GM21526 (cell line): ENCODE measurements around the gene NT5M.
A peak's percentile ranks its signal among the peaks of the same experiment; 100 is the strongest.
"Not testable (repeated sequence)": the region's sequence is repeated elsewhere in the genome, so short reads cannot be mapped to it uniquely, and the experiment has no call there.

Experiments used
- ATAC-seq: cut with Tn5 transposase; IDR thresholded peaks from one replicate; pipeline ENCODE4 v1.9.1; 2021; ENCODE audit warnings: moderate library complexity; ENCODE audit not compliant: unreplicated experiment, low FRiP score

NT5M gene

DNA sequence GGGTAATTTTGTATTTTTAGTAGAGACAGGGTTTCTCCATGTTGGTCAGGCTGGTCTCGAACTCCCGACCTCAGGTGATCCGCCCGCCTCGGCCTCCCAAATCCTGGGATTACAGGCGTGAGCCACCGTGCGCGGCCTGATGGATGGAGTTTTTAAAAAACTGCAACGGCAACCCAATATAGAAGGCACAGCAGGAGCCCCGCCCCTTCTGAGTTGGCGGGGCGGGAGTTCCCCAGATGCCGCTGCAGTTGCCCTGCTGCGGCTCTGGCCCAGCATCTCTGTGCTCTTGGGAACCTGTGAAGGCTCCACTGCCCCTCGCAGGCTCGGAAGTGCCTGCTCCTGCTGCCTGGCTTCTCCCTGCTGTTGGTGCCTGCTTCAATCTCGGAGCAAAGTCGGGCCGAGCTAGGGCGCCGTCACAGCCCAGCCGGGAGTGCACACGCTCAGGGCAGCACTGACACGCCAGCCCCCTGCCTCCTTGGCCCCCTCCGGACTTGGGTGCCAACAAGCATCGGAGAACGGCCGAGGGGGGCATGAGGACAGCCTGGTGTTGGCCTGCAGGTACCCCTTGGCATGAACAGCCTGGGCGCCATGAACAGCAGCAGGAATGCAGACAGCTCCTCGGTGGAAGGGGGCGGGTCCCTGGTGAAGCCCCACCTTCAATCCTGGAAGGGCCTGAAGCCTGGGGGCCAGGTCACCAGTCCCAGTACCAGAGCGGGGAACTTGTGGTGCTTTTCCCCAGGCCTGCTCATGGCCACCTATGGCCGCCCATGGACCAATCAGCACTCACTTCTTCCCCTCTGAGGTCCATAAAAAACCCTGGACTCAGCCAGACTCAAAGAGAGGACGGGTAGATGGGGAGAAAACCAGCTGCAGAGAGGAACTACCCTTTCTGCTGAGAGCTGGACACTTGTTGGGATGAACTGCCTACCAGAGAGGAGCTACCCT, 2.3 kb upstream of the NT5M start:
- no peak for ATAC-seq

DNA sequence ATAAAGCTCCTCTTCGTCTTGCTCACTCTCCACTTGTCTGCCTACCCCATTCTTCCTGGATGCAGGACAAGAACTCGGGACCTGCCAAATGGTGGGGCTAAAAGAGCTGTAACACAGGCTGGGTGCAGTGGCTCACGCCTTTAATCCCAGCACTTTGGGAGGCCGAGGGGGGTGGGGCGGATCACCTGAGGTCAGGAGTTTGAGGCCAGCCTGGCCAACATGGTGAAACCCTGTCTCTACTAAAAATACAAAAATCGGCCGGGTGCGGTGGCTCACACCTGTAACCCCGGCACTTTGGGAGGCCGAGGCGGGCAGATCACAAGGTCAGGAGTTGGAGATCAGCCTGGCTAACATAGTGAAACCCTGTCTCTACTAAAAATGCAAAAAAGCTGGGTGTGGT, 1.5 kb upstream of the NT5M start:
- ATAC-seq: not testable (repeated sequence)

DNA sequence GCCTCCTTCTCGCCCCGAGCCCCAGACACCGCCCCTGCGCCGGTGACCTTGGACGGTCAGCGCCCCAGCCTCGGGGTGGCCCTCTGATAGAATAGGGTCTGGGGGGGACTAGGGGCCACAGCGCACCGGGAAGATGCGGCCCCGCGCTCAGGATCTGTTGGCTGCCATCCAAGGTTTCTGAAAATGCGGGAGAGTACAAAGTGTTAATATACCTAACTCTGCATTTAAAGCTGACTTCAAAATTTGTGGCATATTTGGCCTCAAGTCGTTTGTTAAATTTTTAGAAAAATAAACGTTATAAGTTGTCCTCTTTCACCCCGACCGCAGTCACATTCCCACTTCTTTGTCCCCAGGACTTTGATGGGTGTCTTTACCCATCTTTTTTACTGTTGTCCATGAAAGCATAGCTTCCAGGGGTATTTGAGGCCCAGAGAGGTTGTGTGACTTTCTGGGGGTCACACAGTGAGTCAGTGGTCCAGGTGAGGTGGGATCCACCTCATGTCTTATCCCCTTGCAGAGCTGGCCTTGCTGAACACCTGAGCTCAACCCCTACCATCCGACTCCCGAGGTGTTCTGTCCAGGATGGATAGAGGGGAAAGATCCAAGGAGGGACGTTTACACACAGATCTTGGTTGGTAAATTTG, 796 bp downstream of the NT5M start:
- ATAC-seq: no peak

DNA sequence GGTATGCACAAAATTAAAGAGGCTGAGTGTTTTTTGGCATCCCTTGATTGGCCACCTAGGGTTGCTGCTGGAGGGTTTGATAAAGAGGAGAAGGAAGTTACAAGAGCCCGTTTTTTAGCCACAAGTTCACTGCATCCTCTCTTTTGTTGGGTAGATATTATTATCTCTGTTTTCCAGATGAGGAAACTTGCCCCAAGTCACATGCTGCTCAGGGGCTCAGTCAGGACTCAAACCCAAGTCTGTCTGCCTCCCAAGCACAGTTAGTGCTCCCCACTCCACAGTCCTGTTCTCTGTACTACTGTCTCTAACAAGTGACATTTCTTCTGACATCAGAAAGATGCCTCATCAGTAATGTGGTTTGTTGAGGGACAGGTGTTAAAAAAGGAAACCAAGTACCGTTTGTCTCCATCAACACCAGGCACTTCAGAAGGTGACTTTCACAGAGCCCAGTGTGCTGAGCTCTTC, 1.4 kb downstream of the NT5M start:
- ATAC-seq: no peak

DNA sequence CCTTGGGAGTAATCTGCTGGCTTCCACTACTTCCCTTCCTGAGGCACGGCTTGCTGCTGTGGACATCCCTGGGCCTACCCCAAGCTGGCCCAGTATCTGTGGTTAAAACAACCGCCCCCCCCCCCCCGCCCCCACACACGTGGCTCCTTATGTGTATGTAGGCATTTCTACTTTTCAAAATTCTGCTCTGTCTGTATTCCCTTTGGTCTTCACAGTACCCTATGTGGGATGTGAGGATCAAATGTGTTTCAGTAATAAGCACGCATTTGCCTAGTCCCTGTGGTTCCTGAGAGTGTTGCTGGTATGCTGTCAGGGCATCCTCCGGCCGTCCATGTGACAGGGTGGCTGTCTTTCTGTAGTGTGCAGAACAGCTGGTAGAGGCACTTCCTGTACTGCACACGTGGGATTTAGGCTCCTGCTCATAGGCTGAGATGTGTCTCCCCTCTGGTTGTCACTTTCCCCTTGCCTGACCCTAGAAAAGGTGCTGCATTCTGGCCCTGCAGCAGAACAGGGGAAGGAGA, 2.2 kb downstream of the NT5M start:
- peak; percentile 64 for ATAC-seq

DNA sequence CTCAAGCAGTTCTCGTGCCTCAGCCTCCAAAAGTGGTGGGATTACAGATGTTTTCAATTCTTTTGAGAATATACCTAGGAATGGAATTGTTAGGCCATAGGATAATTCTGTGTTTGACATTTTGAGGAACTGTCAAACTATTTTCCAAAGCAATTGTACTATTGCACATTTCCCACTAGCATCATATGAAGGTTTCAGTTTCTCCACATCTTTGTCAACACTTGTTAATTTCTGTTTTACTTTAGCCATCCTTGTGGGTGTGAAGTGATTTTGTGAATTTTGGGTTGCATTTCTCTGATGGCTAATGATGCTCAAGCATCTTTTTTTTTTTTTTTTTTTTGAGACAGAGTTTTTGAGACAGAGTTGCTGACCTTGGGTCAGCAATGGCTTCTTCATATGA, 6.2 kb downstream of the NT5M start:
- no peak for ATAC-seq

DNA sequence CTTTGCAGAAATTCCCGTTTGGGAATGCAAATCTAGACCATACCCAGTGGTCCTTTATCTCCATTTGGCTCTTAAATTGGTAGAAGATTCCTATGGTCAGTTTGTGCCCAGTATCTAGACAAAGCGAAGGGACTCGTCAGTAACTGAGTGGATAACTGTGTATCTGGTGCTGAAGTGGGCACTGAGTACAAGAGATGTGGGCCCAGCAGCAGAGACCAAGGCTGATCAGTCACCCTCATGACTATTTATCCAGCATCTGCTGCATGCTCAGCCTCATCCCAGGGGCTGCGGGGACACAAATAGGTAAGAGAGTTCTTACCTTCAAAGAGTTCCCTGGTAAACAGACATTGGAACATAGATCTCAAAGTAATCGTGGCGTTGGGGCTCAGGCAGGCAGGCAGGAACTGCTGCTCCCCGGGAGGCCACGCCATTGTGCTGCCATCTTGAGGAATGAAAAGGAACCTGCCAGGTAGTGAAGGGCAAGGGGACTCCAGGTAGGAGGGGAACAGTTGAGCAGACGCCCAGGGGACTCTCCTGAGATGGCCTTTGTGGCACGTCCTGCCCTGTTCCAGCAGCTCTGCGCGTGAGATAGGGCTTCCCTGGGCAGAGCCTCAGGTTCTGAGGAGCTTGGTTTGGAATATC, 10.3 kb downstream of the NT5M start:
- no peak for ATAC-seq

DNA sequence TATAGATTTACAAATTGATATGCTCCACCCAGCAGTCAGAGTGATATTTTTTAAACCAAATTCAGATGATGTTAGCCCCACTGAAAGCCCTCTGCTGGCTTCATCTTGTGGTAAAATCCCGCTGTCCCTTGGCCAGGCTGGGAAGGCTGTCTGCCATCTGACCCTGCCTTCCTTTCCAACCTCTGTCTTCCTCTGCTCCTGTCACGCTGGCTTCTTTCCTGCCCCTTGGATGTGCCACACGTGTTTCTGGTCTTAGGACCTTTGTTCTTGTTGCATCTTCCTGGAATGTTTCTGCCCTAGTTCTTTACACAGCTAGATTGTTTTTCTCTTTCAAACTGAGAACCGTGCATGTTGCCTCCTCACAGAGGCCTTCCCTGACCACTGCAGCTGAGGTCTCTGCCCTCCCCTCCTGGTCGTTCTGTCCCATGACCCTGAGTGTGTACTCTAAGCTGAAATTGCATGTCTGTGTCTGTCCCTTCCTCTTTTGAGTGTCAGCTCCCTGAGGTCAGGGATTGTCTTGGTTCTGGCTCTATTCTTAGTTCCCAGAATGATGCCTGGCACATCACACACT, 11.4 kb downstream of the NT5M start:
- no peak for ATAC-seq

DNA sequence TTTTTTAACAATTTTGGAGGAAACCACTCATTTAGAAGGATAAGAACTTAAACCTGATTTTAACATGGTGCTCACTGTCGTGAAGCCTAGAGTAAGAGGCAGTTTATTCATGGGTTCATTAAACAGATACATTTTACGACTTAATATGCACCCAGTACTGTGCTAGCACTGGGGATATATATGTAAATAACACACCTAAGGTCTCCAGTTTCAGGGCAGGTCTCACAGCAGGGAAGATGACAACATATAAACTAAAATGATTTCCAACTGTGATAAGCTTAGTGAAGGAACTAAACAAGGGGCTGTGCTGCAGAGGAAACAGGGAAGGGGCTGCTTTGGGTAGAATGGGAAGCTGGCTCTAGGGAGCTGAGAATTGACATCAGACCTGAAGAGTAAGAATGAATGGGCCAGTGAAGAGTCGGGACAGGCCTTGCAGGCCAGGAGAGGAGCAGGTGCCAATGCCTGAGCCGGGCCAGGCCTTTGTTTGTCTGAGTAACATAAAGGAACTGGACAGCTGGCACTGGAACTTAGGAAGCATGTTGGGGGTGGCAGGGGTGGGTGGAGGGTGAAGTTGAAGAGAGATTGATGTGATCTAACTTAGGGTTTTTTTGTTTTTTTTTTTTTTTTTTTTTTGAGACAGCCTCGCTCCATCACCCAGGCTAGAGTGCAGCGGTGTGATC, 12.1 kb downstream of the NT5M start:
- ATAC-seq: no peak

DNA sequence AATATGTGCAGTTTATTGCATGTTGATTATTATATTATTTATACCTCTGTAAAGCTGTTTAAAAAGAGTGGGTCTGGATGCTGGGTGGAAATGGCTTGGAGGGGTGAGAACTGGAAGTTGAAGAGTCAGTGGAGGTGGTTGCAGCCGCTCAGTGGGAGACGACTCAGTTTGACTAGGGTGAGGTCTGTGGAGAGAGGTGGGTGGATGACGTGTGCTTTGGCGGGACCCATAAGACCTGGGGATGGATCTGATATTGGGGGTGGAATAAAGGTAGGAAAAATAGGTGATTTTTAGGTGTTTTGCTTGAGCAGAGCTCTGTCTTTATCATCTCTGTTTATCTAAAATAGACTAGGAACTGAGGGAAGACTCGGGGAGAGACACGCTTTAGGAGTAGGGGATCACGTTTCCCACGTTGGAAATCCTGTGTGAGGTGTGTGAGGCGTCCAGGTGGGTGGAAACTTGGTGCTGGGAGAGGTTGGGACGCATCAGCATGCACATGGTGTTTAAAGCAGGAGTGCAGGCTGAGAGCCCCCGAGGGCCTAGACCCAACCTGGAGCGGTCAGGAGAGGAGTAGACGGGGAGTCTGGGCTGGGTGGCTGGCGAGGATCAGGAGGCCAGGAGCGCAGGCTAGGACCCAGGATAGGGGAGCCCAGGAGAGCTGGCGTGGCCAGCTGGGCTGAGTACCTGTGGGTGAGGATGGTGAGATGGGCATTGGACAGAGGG, 17.2 kb downstream of the NT5M start:
- no peak for ATAC-seq

DNA sequence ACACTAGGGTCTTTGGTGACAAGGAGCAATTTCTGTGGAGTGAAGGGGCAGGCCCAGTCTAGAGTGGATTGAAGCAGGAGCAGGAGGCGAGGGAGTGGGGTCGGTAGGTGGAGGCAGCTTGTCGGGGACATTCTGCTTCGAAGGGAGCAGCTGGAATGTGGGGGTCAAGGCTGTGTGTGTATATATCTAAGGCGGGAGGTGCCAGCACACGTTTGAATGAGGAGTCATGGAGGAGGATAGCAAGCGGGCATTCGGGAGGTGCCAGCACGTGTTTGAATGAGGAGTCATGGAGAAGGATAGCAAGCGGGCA, 17.7 kb downstream of the NT5M start:
- ATAC-seq: no peak

DNA sequence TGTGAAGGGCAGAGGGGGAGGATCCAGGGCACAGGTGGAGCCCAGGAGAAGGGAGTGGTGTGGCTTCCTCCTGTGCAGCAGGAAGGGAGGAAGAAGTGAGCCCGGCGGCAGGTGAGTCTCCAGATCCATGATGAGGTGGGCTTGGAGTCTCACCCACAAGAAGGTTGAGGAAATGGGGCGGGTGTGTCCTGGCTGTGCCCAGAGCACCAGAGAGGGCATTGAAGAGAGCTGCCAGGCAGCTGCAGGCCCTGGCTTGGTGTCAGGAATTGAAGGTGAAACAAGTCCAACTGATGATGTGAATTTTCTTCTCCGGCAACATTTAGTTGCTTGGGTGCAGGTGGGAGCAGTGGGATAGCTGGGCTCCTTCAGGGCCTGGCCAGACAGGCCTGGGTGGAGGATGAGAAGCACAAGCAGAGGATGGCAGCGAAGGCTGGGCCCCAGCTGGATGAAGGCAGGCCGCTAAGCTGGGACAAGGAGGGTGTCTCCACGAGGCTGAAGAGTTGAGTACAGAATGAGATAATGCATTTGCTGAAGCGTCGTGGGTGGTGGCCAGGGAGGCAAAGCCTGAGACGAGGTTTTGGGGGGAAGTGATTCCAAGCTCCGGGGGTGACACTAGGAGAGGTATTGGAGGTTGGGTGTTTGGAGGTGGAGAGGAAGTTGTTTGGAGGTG, 18.3 kb downstream of the NT5M start:
- ATAC-seq: no peak

DNA sequence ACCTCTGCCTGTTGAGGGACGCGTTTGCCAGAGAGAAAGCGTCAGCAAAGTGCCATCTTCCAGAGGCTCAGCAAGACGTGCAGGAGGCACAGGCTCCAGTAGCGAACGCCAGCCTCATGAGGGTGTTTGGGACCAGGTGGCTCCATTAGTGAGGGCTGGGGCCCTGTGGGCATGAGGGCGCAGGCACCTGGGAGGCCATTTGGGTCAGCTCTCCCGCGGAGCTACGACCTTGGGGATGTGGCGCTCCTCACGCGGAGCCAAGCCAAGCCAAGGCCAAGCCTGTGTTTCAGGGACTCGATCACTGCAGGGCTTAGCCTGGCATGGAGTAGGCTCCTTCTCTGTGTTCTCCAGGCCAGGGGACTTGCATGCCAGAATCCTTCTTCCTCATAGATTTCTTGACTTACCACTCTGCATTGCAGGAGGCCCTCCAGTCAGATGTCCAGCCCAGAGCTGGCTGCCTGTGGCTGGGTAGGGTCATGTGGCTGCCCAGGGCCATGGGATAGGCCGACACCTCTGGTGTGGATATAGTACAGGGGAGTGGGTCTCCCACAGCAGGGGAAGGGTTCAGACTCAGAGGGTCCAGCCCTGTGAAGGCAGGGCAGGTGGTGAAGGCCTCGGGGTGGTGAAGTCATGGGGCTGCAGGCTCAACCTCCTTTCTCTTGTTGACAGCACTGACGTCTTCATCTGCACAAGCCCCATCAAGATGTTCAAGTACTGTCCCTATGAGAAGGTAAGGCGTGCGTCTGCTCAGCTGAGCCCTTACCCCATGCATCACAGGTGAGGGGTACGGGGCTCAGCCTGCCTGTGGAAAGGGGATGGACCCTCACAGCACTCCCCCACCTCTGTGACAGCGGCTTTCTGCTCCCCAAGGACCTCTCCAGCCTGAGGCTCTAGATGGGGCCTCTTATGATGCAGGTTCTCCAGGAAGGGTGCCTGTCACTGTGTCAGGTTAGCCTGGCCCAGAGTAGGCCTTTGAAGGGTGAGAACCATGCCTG, 19.6 kb downstream of the NT5M start:
- ATAC-seq: no peak

DNA sequence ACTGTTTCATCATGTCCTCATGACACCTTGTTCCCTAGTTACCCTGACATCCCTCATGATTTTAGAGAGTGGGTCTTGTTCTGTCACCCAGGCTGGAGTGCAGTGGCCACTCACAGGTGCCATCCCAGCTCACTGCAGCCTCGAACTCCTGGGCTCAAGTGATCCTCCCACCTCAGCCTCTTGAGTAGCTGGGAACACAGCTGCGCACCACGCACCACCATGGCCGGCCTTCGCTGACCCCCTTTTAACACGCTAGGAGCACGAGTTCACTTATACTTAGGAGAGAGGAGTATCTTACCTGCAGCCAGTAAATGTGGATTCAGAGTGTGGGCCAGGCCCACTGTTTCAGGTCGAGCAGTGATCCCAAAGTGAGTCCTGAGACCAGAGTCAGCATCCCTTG, 21.4 kb downstream of the NT5M start:
- no peak for ATAC-seq

DNA sequence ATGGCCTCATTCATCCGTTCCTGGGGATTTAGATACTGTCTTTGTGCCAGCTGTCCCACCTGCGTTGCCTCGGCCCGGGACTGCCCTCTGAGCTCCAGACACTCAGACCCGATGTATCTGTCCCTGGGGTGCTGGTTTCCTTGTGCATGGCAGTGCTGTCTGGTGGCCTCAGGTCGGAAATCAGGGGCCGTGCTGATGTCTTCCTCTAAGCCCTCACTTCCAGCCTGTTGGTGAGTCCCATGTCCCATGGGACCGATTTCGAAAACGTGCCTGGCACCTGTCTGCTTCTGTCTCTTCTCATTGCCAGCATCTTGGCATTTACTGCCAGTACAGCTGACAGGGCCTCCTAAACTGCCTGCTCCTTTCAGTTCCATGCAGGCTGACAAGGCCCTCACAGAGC, 22.1 kb downstream of the NT5M start:
- ATAC-seq: no peak

DNA sequence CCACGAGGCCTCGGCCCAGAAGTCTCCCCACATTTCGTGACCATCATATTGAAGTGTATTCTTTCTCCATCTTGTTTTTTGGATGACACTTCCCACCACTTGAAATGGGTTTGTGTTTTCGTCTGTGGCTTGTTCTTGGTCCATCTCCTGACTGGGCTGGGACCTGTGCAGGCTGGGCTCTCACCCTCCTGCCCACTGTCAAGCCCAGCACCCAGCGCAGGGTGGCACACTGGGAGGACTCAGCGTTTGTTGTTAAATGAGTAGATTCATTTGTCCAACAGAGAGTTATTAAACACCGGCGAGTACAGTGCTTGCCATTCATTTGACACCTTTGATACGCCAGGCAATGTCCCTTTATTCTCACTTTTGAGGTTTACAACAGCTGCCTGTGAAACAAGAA, 22.6 kb downstream of the NT5M start:
- ATAC-seq: no peak

DNA sequence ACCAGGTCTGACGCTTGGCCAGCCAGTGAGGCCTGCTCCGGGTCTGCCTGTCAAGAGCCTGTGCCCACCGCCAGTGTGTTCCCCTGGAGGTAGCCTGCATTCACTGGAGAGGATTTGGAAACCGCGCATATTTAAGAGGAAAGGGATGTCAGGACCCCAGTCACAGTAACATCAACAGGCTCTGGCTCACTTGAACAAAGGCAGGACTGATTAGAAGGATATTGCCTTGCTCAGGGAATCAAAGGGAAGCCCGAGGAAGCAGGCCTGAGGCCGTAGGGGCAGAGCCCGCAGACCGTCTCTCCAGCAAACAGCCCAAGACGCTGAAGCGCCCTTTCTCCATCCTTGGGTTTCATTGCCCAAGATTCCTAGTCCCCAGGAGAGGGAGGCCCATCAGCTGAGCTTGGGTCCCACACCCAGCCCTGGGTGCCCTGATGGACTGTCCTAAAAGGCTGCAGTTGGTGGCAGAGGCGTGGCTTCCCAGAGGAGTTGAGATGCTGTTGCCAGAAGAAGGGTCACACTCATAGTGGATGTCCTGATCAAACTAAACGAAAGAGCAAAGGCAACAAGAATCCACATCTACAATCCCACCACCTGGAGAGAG, 23.2 kb downstream of the NT5M start:
- no peak for ATAC-seq

DNA sequence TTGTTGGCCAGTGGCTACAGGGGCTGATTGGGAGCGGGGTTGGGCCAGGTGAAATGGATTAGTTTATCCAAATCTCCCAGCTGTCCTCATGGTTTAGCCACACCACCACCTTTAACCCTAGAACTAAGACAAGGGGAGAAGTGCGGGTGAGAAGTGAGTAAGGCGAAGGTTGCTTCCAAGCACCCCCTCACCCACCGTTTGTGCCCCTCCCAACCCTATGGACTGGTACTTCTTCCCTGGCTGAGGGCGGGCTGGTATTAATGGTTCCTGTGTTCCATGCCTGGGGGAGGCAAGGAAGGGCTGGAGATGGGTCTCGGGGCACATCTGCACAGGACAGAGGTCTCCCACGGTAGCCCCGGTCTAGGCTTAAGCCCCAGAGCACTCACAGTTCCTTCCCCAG, 25.1 kb downstream of the NT5M start:
- no peak for ATAC-seq
